Measurements from ENCODE around the gene SMIM22. TPM values are rescaled to one million over a fixed set of nuclear protein-coding genes. Genes with fewer than 3 reads are reported as not detected.
A peak's percentile ranks its signal among the peaks of the same experiment; 100 is the strongest.

SMIM22 gene
- total and polyA plus RNA-seq, 4 donors, result 0.49 to 1.2 (median 0.72) TPM; not detected in 1

GRCh38 chr16:4792951-4793513 is 2.1 kb upstream of the SMIM22 start:
- peaks cover 0 to 5% (median 4%) of the 10 kb centered on the region in 4 donors for H3K4me1 ChIP-seq (ENCODE audit: control insufficient read depth in 4 of 4, insufficient read depth in 4 of 4, low read length in 3 of 4)
- peaks cover 0 to 11% (median 4%) of the 10 kb centered on the region in 4 donors for H3K36me3 ChIP-seq (ENCODE audit: control insufficient read depth in 4 of 4, insufficient read depth in 3 of 4, low read depth in 1 of 4, low read length in 3 of 4)
- H3K9me3 ChIP-seq (ENCODE audit: control insufficient read depth in 4 of 4, low read length in 3 of 4), result no peaks in the 10 kb centered on the region
- no peak overlapping the region for H3K9ac ChIP-seq (ENCODE audit: low read depth in 1 of 2, low read length in 2 of 2)
- no peak overlapping the region for H3K27ac ChIP-seq (ENCODE audit: low read depth in 1 of 2, low read length in 2 of 2)
- peak; percentile 34 for TF ChIP-seq HNF4G (IDR thresholded peaks at IDR 0.05)
- TF ChIP-seq HNF4A (conservative IDR thresholded peaks at IDR 0.05), result peak; percentile 53 to 82
- no peak for TF ChIP-seq RXRA (IDR thresholded peaks at IDR 0.05)
- no peak for TF ChIP-seq FOXA1 (IDR thresholded peaks at IDR 0.05)
- TF ChIP-seq GABPA (IDR thresholded peaks at IDR 0.05 in 1 of 2, conservative IDR thresholded peaks at IDR 0.05 in 1 of 2), result no peak
- TF ChIP-seq EGR1 (IDR thresholded peaks at IDR 0.05; ENCODE audit: low read depth in 2 of 2), result no peak
- TF ChIP-seq ZBTB33 (IDR thresholded peaks at IDR 0.05), result no peak
- WGBS, result 75% methylated on average over 13 of the region's 13 CpGs
- no peak overlapping the region for H3K4me3 ChIP-seq (ENCODE audit: low read depth in 1 of 3, low read length in 3 of 3)
- no peak for DNase-seq (ENCODE audit: low spot score)
- no peaks in the 10 kb centered on the region for H3K27me3 ChIP-seq (ENCODE audit: control insufficient read depth in 4 of 4, insufficient read depth in 4 of 4, low read length in 3 of 4)

- H3K9me3 ChIP-seq (ENCODE audit: control insufficient read depth in 4 of 4, low read length in 3 of 4), result no peaks in the 10 kb centered on the region
- H3K4me3 ChIP-seq (ENCODE audit: low read depth in 1 of 3, low read length in 3 of 3), result no peak overlapping the region
- no peak for DNase-seq (ENCODE audit: low spot score)
- H3K27ac ChIP-seq (ENCODE audit: low read depth in 1 of 2, low read length in 2 of 2), result no peak overlapping the region
- 83% methylated on average over 30 of the region's 30 CpGs for WGBS
- TF ChIP-seq GABPA (IDR thresholded peaks at IDR 0.05 in 1 of 2, conservative IDR thresholded peaks at IDR 0.05 in 1 of 2) (no peak), EGR1 (IDR thresholded peaks at IDR 0.05; ENCODE audit: low read depth in 2 of 2) (no peak), HNF4G (IDR thresholded peaks at IDR 0.05) (no peak), FOXA2 (IDR thresholded peaks at IDR 0.05) (no peak), TAF1 (conservative IDR thresholded peaks at IDR 0.05) (no peak), HNF4A (conservative IDR thresholded peaks at IDR 0.05) (no peak), REST (IDR thresholded peaks at IDR 0.05) (no peak), MAX (IDR thresholded peaks at IDR 0.05) (no peak), ATF3 (IDR thresholded peaks at IDR 0.05) (no peak), FOXA1 (IDR thresholded peaks at IDR 0.05) (no peak), YY1 (IDR thresholded peaks at IDR 0.05) (no peak)
- H3K36me3 ChIP-seq (ENCODE audit: control insufficient read depth in 4 of 4, insufficient read depth in 3 of 4, low read depth in 1 of 4, low read length in 3 of 4), result peaks cover 0 to 20% (median 7%) of the 10 kb centered on the region in 4 donors
- H3K4me1 ChIP-seq (ENCODE audit: control insufficient read depth in 4 of 4, insufficient read depth in 4 of 4, low read length in 3 of 4), result peaks cover 0 to 7% (median 2%) of the 10 kb centered on the region in 4 donors
- no peaks in the 10 kb centered on the region for H3K27me3 ChIP-seq (ENCODE audit: control insufficient read depth in 4 of 4, insufficient read depth in 4 of 4, low read length in 3 of 4)
- H3K9ac ChIP-seq (ENCODE audit: low read depth in 1 of 2, low read length in 2 of 2), result no peak overlapping the region
These were observed 831 bp downstream of the SMIM22 start for GRCh38 chr16:4795828-4796572.

Measured in liver (tissue), 9 donors.